Measurements from ENCODE around the gene KIAA1328.
"Not testable (repeated sequence)": the region's sequence is repeated elsewhere in the genome, so short reads cannot be mapped to it uniquely, and the experiment has no call there.

The KIAA1328 gene

DNA sequence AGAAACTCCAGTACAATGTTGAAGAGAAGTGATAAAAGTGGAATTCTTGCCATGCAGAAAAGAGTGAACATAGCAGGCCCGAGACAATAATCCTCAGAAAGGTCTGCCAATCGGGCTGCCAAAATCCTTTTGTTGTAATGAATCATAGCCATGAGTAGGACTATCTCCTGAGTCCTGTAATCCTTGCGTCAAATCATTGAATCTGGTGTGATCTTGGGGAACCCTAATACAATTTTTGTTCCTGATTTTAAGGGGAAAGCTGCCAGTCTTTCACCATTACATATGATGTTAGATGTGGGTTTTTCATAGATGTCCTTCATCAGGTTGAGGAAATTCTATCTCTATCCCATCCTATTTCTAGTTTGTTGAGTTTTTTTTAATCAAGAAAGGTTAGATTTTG lies 2.4 kb upstream of the KIAA1328 start:
- no peak for DNase-seq (ENCODE audit: low spot score)

- DNase-seq (ENCODE audit: low spot score), result peak; percentile 33
Measured at GRCh38 chr18:36828157-36828629, 734 bp upstream of the KIAA1328 start.

- peak; percentile 5 for DNase-seq (ENCODE audit: low spot score)
Measured at GRCh38 chr18:36829362-36830157, 633 bp downstream of the KIAA1328 start.

- no peak for DNase-seq (ENCODE audit: low spot score)
Measured at GRCh38 chr18:36830158-36830495, 1.2 kb downstream of the KIAA1328 start.

- peak; percentile 25 for DNase-seq (ENCODE audit: low spot score)
Measured at GRCh38 chr18:36831139-36831538, 2.2 kb downstream of the KIAA1328 start.

GRCh38 chr18:36833120-36833519 lies 4.2 kb downstream of the KIAA1328 start:
- no peak for DNase-seq (ENCODE audit: low spot score)

- DNase-seq (ENCODE audit: low spot score), result no peak
Measured at GRCh38 chr18:36835927-36836326, 7.0 kb downstream of the KIAA1328 start.

GRCh38 chr18:36839835-36840234 lies 10.9 kb downstream of the KIAA1328 start:
- DNase-seq (ENCODE audit: low spot score), result no peak

GRCh38 chr18:36843199-36843598 lies 14.3 kb downstream of the KIAA1328 start:
- no peak for DNase-seq (ENCODE audit: low spot score)

- DNase-seq (ENCODE audit: low spot score), result no peak
Measured at GRCh38 chr18:36843784-36844183, 14.9 kb downstream of the KIAA1328 start.

- DNase-seq (ENCODE audit: low spot score), result no peak
Measured at GRCh38 chr18:36848609-36849008, 19.7 kb downstream of the KIAA1328 start.

GRCh38 chr18:36849288-36850006 lies 20.5 kb downstream of the KIAA1328 start:
- DNase-seq (ENCODE audit: low spot score), result no peak

- DNase-seq (ENCODE audit: low spot score), result peak; percentile 56
Measured at GRCh38 chr18:36850527-36851201, 21.7 kb downstream of the KIAA1328 start.

GRCh38 chr18:36851202-36851590 lies 22.3 kb downstream of the KIAA1328 start:
- no peak for DNase-seq (ENCODE audit: low spot score)

DNA sequence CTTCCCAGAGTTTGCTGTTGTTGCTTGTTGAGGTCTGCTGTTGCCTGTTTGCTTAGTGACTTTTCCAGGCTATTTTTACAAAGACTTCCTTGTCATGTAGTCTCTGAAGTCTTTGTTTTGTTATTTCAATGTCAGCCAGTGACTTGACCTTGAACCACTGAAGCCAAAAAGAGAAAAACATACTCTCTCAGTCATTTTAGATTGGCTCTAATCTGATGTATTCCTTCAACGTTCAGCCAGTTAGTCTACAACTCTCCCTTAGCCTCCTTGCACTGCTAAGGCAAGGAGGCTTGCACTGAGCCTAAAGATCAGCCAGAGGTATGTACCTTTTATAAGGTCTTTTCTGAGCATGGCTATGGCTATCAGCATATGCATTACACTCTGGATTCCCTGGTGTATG lies 27.9 kb downstream of the KIAA1328 start:
- DNase-seq (ENCODE audit: low spot score), result no peak

DNA sequence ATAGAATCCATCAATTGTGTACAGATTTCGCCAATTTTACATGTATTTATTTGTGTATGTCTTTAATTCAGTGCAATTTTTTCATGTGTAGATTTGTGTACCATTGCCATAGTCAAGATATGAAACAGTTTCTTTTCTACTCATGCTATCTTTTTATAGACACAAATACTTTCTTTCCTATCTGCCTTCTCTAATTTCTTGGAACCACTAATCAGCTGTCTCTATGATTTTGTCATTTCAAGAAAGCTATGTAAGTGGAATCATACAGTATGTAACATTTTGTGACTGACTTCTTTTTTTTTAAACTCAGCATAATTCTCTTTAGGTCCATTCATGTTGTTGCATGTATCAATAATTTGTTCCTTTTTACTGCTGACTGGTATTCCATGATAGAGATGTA lies 33.3 kb downstream of the KIAA1328 start:
- no peak for DNase-seq (ENCODE audit: low spot score)

- DNase-seq (ENCODE audit: low spot score), result no peak
Measured at GRCh38 chr18:36867056-36867455, 38.1 kb downstream of the KIAA1328 start.

- no peak for DNase-seq (ENCODE audit: low spot score)
Measured at GRCh38 chr18:36871801-36872200, 42.9 kb downstream of the KIAA1328 start.

GRCh38 chr18:36872329-36872728 lies 43.4 kb downstream of the KIAA1328 start:
- DNase-seq (ENCODE audit: low spot score), result no peak

GRCh38 chr18:36873826-36874225 lies 44.9 kb downstream of the KIAA1328 start:
- DNase-seq (ENCODE audit: low spot score), result not testable (repeated sequence)

- not testable (repeated sequence) for DNase-seq (ENCODE audit: low spot score)
Measured at GRCh38 chr18:36879796-36880195, 50.9 kb downstream of the KIAA1328 start.

DNA sequence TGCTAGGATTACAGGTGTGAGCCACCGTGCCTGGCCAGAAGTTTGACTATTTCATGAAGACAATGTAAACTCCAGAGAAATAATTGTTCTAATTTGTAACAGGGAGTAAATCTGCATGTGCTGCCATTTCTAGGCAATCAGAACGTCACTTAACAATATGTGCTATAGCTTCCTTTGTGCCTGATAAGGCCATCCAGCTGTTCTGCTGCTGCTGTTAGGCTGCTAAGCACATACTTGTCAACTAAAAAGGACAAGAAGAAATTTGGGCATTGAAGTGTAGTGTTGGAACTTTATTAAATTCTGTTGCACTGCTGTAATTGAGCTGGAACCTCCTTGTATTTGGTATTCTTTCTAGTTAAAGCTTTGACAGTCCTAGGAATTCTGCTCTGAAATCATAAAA lies 57.1 kb downstream of the KIAA1328 start:
- DNase-seq (ENCODE audit: low spot score), result no peak

DNA sequence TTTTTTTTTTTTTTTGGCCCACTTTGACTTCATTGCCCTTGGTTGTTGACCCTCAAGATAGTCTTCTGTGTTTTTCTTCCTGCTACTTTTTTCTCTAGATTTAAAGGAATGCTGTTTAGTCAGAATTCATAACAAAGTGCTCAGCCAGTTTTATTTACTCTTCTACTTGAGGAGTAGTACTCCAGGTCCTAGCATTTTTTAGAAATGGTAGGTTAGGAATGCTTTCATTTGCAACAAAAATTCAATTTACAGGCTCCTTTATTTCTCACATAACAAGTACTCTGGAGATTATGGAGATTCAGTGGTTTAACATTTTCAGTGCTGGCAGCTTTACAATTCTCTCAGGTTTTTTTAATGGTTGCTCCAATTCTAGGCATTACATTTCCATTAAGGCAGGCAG lies 58.2 kb downstream of the KIAA1328 start:
- DNase-seq (ENCODE audit: low spot score), result no peak
